HEK293 (cell line): ENCODE results near the gene TSEN54.

Experiments used
- CTCF ChIA-PET: fragments of 350-600 bp; formaldehyde crosslinking; extraction: SDS; loops from one replicate; lab custom pipeline; 2021; ENCODE audit warnings: antibody characterized with exemption; lab: Yijun Ruan, JAX
- POLR2A ChIA-PET: fragments of 300-600 bp; formaldehyde crosslinking; extraction: SDS; loops from one replicate; lab custom pipeline; 2020; ENCODE audit warnings: antibody characterized with exemption, inconsistent platforms; lab: Yijun Ruan, JAX
- H3K27ac ChIP-seq: fragments of 200-500 bp; sonication (Bioruptor generic); 2 replicates; pipeline ENCODE4 v1.5.1; 2014; ENCODE audit warnings: low read depth, low read length, control low read depth, inconsistent platforms; ENCODE audit errors: extremely low read depth
- H3K36me3 ChIP-seq, 2 experiments: fragments of 200-500 bp in 1 of 2; sonication (Bioruptor generic) in 1 of 2; 1 replicate in 1 of 2; 2 replicates in 1 of 2; pipeline ENCODE4 v1.5.1; 2014 to 2017; ENCODE audit warnings: inconsistent platforms in 2 of 2, low read length in 2 of 2; ENCODE audit not compliant: control insufficient read depth in 2 of 2, insufficient read depth in 1 of 2
- H3K4me1 ChIP-seq: fragments of 200-500 bp; sonication (Bioruptor generic); 2 replicates; pipeline ENCODE4 v1.5.1; 2014; ENCODE audit warnings: mild to moderate bottlenecking, low read length, inconsistent platforms; ENCODE audit not compliant: control insufficient read depth, insufficient read depth
- H3K4me3 ChIP-seq: 2 replicates; pipeline ENCODE4 v1.5.1; 2011; ENCODE audit warnings: low read depth, mild to moderate bottlenecking, control low read depth, low read length, moderate library complexity
- H3K9me3 ChIP-seq: fragments of 200-500 bp; sonication (Bioruptor generic); 2 replicates; pipeline ENCODE4 v1.5.1; 2014; ENCODE audit warnings: low read depth, low read length, inconsistent platforms; ENCODE audit not compliant: control insufficient read depth, insufficient read depth
- BCL11B ChIP-seq: fragments of 450-650 bp; formaldehyde crosslinking; IDR thresholded peaks from 2 replicates; pipeline ENCODE4 v1.5.1; 2016; ENCODE audit warnings: low read depth, missing biosample characterization, missing genetic modification characterization
- FEZF1 ChIP-seq: fragments of 450-650 bp; formaldehyde crosslinking; IDR thresholded peaks from 2 replicates; pipeline ENCODE4 v1.5.1; 2016; ENCODE audit warnings: missing biosample characterization, missing genetic modification characterization
- GLIS2 ChIP-seq: fragments of 450-650 bp; formaldehyde crosslinking; IDR thresholded peaks from 2 replicates; pipeline ENCODE4 v1.5.1; 2016; ENCODE audit warnings: missing biosample characterization, missing genetic modification characterization
- IKZF3 ChIP-seq: fragments of 450-650 bp; IDR thresholded peaks from 2 replicates; pipeline ENCODE4 v1.5.0; 2018; ENCODE audit warnings: missing biosample characterization, mild to moderate bottlenecking, missing genetic modification characterization, moderate library complexity
- SP3 ChIP-seq: fragments of 450-650 bp; formaldehyde crosslinking; IDR thresholded peaks from 2 replicates; pipeline ENCODE4 v1.5.1; 2016; ENCODE audit warnings: missing biosample characterization, missing genetic modification characterization
- WT1 ChIP-seq: fragments of 450-650 bp; formaldehyde crosslinking; IDR thresholded peaks from 2 replicates; pipeline ENCODE4 v1.5.1; 2016; ENCODE audit warnings: missing biosample characterization, missing genetic modification characterization
- YY1 ChIP-seq: fragments of 450-650 bp; formaldehyde crosslinking; IDR thresholded peaks from 2 replicates; pipeline ENCODE4 v1.5.1; 2018; ENCODE audit warnings: missing biosample characterization, missing genetic modification characterization
- ZBTB7A ChIP-seq: fragments of 450-650 bp; formaldehyde crosslinking; IDR thresholded peaks from 2 replicates; pipeline ENCODE4 v1.5.1; 2016; ENCODE audit warnings: low read depth, missing biosample characterization, missing genetic modification characterization
- ZEB2 ChIP-seq: fragments of 450-650 bp; formaldehyde crosslinking; IDR thresholded peaks from 2 replicates; pipeline ENCODE4 v1.5.1; 2016; ENCODE audit warnings: missing biosample characterization, missing genetic modification characterization
- ZIC2 ChIP-seq: fragments of 450-650 bp; formaldehyde crosslinking; IDR thresholded peaks from 2 replicates; pipeline ENCODE4 v1.5.1; 2016; ENCODE audit warnings: missing biosample characterization, missing genetic modification characterization
- ZNF133 ChIP-seq: fragments of 450-650 bp; formaldehyde crosslinking; IDR thresholded peaks from 2 replicates; pipeline ENCODE4 v1.5.1; 2016; ENCODE audit warnings: missing biosample characterization, missing genetic modification characterization
- ZNF248 ChIP-seq: fragments of 450-650 bp; formaldehyde crosslinking; IDR thresholded peaks from 2 replicates; pipeline ENCODE4 v1.5.1; 2017; ENCODE audit warnings: missing biosample characterization, missing genetic modification characterization
- ZNF266 ChIP-seq: fragments of 450-650 bp; formaldehyde crosslinking; IDR thresholded peaks from 2 replicates; pipeline ENCODE4 v1.5.1; 2016; ENCODE audit warnings: missing biosample characterization, missing genetic modification characterization, low read depth
- ZNF416 ChIP-seq: fragments of 450-650 bp; formaldehyde crosslinking; IDR thresholded peaks from 2 replicates; pipeline ENCODE4 v1.5.1; 2016; ENCODE audit warnings: missing biosample characterization, missing genetic modification characterization
- ZNF433 ChIP-seq: fragments of 450-650 bp; formaldehyde crosslinking; IDR thresholded peaks from 2 replicates; pipeline ENCODE4 v1.5.1; 2016; ENCODE audit warnings: missing biosample characterization, missing genetic modification characterization, low read depth
- ZNF514 ChIP-seq: fragments of 450-650 bp; formaldehyde crosslinking; IDR thresholded peaks from 2 replicates; pipeline ENCODE4 v1.5.1; 2016; ENCODE audit warnings: missing biosample characterization, missing genetic modification characterization
- ZNF561 ChIP-seq: fragments of 450-650 bp; IDR thresholded peaks from 2 replicates; pipeline ENCODE4 v1.5.1; 2018; ENCODE audit warnings: missing biosample characterization, missing genetic modification characterization, borderline replicate concordance
- ZNF660 ChIP-seq: fragments of 450-650 bp; IDR thresholded peaks from 2 replicates; pipeline ENCODE4 v1.5.1; 2018; ENCODE audit warnings: missing biosample characterization, mild to moderate bottlenecking, missing genetic modification characterization
- TF ChIP-seq, protein P1 (sequence below): fragments of 450-650 bp; formaldehyde crosslinking; IDR thresholded peaks from 2 replicates; pipeline ENCODE4 v1.5.1; 2016; ENCODE audit warnings: missing biosample characterization, missing genetic modification characterization
- TF ChIP-seq, protein P2 (sequence below): fragments of 450-650 bp; formaldehyde crosslinking; IDR thresholded peaks from 2 replicates; pipeline ENCODE4 v1.5.1; 2016; ENCODE audit warnings: missing biosample characterization, missing genetic modification characterization
- TF ChIP-seq, protein P3 (sequence below): fragments of 450-650 bp; formaldehyde crosslinking; IDR thresholded peaks from 2 replicates; pipeline ENCODE4; 2016; ENCODE audit warnings: missing biosample characterization, missing genetic modification characterization
- TF ChIP-seq, protein P4 (sequence below): fragments of 450-650 bp; formaldehyde crosslinking; IDR thresholded peaks from 2 replicates; pipeline ENCODE4 v1.5.1; 2016; ENCODE audit warnings: missing biosample characterization, missing genetic modification characterization
- TF ChIP-seq, protein P5 (sequence below): fragments of 450-650 bp; formaldehyde crosslinking; IDR thresholded peaks from 2 replicates; pipeline ENCODE4 v1.5.1; 2016; ENCODE audit warnings: missing biosample characterization, missing genetic modification characterization

TSEN54 gene

DNA sequence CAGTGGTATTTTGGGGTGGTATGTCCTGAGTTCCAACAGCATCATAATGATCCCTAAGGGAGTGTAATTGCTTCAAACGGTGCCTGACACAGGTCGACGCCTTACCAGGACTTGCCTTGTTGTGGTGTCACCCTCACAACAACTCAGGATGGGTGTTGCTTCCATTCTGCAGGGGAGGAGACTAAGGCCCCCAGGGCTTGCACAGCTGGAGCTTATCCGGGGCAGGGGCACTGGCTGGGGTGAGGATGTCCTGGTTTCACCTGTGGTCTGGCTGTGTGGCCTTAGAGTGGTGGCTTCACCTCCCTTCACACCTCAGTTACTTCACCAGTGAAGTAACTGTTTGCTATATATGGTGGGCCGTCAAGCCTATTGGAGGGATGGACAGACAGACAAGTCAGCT, 32.5 kb downstream of the TSEN54 start:
- no peak for TF ChIP-seq ZNF660 (tag by site-specific recombination)
- TF ChIP-seq IKZF3 (tag by site-specific recombination), result no peak
- TF ChIP-seq WT1 (tag by site-specific recombination), result no peak
- TF ChIP-seq, protein P1, sequence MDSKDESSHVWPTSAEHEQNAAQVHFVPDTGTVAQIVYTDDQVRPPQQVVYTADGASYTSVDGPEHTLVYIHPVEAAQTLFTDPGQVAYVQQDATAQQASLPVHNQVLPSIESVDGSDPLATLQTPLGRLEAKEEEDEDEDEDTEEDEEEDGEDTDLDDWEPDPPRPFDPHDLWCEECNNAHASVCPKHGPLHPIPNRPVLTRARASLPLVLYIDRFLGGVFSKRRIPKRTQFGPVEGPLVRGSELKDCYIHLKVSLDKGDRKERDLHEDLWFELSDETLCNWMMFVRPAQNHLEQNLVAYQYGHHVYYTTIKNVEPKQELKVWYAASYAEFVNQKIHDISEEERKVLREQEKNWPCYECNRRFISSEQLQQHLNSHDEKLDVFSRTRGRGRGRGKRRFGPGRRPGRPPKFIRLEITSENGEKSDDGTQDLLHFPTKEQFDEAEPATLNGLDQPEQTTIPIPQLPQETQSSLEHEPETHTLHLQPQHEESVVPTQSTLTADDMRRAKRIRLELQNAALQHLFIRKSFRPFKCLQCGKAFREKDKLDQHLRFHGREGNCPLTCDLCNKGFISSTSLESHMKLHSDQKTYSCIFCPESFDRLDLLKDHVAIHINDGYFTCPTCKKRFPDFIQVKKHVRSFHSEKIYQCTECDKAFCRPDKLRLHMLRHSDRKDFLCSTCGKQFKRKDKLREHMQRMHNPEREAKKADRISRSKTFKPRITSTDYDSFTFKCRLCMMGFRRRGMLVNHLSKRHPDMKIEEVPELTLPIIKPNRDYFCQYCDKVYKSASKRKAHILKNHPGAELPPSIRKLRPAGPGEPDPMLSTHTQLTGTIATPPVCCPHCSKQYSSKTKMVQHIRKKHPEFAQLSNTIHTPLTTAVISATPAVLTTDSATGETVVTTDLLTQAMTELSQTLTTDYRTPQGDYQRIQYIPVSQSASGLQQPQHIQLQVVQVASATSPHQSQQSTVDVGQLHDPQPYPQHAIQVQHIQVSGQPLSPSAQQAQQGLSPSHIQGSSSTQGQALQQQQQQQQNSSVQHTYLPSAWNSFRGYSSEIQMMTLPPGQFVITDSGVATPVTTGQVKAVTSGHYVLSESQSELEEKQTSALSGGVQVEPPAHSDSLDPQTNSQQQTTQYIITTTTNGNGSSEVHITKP (tag by site-specific recombination), result no peak
- TF ChIP-seq, all 188 proteins: peak for 0
- Histone ChIP-seq H3K4me1 (peaks cover 10% of the 10 kb centered on the region; the same call in 1 of the 2 replicates), H3K36me3 (no peaks in the 10 kb centered on the region), H3K9me3 (no peaks in the 10 kb centered on the region), H3K27ac (peak overlapping the region; percentile 34; the same call in 1 of the 2 replicates), H3K4me3 (no peak overlapping the region)
- ChIA-PET POLR2A (interaction anchor here (0.7 to 1.0 kb wide), 7 partner anchors 9 to 186 kb away, joined by 3 to 9 read pairs (median 5); partner anchors contain the start of genes LLGL2 and TSEN54), CTCF (interaction anchor here (1.1 to 1.3 kb wide), 3 partner anchors 9 to 84 kb away, joined by 3 to 8 read pairs (median 3); partner anchors contain the start of genes LLGL2 and SMIM5)

DNA sequence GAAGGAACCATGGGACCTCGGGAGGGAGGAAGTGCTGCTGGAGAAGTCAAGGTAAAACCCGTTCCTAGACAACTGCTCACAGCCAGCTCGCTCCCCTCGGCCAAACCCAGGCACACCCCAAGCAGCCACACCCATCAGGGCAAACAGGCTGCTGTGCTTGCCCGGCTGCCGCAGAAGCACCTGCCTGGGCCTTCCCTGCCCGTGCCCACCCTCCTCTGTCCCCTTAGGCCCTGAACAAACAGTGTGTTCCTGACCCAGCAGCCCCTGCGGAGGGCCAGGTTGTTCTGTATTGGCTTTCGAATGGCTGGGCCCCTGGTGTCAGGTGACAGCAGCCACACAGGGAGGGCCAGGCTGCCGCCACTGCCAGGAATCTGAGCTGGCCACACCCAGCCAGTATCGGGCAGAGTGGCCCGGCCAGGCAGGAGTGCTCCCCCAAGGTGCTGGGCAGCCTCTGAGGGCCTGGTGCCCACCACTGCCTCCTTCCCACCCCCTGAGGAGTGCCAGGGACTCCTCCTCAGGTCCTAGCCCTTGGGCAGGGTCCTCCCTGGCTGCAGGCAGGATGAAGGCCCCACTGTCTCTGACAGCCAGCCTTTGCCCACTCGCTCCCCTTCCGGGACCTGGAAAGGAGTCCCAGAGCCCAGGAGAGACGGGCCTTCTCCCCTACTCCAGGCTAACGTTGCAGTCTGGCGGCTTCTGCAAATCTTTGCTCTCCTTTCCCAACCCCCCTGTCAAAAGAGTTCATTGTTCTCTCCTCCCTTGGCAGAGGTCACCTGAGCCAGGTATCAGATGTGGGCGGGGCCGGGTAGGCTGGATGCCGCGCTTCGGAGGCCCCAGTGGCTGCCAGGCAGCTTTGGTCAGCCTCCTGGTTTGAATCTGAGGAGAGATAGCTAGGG, 33.2 kb downstream of the TSEN54 start:
- ChIA-PET CTCF (interaction anchor here (0.6 to 1.2 kb wide), 3 partner anchors 10 to 39 kb away, joined by 3 to 4 read pairs (median 3); partner anchors contain the start of gene LLGL2), POLR2A (interaction anchor here (0.6 to 1.2 kb wide), 10 partner anchors 9 to 260 kb away, joined by 3 to 9 read pairs (median 4); partner anchors contain the start of genes LLGL2, SLC25A19 and TSEN54)
- Histone ChIP-seq H3K36me3 (no peaks in the 10 kb centered on the region), H3K27ac (peak overlapping the region; percentile 34; the same call in 1 of the 2 replicates), H3K4me3 (no peak overlapping the region; the same call in 1 of the 2 replicates), H3K9me3 (no peaks in the 10 kb centered on the region), H3K4me1 (peaks cover 10% of the 10 kb centered on the region; the same call in 1 of the 2 replicates)
- TF ChIP-seq ZNF133 (tag by site-specific recombination) (no peak), BCL11B (tag by site-specific recombination) (no peak), ZNF561 (peak; percentile 72; the same call in 1 of the 2 replicates), ZNF433 (tag by site-specific recombination) (no peak), ZBTB7A (tag by site-specific recombination) (no peak), ZNF416 (no peak), YY1 (tag by site-specific recombination) (no peak), ZNF266 (tag by site-specific recombination) (no peak), FEZF1 (no peak), GLIS2 (peak; percentile 81), ZIC2 (tag by site-specific recombination) (0 out of 2 replicates have a peak, but pooled peaks have one; percentile 46), ZNF514 (tag by site-specific recombination) (no peak), ZNF248 (no peak), SP3 (tag by site-specific recombination) (0 out of 2 replicates have a peak, but pooled peaks have one; percentile 15), ZEB2 (tag by site-specific recombination) (no peak)
- TF ChIP-seq, protein P2, sequence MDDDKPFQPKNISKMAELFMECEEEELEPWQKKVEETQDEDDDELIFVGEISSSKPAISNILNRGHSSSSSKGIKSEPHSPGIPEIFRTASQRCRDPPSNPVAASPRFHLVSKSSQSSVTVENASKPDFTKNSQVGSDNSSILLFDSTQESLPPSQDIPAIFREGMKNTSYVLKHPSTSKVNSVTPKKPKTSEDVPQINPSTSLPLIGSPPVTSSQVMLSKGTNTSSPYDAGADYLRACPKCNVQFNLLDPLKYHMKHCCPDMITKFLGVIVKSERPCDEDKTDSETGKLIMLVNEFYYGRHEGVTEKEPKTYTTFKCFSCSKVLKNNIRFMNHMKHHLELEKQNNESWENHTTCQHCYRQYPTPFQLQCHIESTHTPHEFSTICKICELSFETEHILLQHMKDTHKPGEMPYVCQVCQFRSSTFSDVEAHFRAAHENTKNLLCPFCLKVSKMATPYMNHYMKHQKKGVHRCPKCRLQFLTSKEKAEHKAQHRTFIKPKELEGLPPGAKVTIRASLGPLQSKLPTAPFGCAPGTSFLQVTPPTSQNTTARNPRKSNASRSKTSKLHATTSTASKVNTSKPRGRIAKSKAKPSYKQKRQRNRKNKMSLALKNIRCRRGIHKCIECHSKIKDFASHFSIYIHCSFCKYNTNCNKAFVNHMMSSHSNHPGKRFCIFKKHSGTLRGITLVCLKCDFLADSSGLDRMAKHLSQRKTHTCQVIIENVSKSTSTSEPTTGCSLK (tag by site-specific recombination), result no peak
- TF ChIP-seq, protein P3, sequence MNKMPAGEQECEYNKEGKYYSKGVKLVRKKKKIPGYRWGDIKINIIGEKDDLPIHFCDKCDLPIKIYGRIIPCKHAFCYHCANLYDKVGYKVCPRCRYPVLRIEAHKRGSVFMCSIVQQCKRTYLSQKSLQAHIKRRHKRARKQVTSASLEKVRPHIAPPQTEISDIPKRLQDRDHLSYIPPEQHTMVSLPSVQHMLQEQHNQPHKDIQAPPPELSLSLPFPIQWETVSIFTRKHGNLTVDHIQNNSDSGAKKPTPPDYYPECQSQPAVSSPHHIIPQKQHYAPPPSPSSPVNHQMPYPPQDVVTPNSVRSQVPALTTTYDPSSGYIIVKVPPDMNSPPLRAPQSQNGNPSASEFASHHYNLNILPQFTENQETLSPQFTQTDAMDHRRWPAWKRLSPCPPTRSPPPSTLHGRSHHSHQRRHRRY (tag by site-specific recombination), result no peak
- TF ChIP-seq, protein P4, sequence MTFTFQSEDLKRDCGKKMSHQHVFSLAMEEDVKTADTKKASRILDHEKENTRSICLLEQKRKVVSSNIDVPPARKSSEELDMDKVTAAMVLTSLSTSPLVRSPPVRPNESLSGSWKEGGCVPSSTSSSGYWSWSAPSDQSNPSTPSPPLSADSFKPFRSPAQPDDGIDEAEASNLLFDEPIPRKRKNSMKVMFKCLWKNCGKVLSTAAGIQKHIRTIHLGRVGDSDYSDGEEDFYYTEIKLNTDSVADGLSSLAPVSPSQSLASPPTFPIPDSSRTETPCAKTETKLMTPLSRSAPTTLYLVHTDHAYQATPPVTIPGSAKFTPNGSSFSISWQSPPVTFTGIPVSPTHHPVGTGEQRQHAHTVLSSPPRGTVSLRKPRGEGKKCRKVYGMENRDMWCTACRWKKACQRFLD (tag by site-specific recombination), result no peak
- TF ChIP-seq, protein P5, sequence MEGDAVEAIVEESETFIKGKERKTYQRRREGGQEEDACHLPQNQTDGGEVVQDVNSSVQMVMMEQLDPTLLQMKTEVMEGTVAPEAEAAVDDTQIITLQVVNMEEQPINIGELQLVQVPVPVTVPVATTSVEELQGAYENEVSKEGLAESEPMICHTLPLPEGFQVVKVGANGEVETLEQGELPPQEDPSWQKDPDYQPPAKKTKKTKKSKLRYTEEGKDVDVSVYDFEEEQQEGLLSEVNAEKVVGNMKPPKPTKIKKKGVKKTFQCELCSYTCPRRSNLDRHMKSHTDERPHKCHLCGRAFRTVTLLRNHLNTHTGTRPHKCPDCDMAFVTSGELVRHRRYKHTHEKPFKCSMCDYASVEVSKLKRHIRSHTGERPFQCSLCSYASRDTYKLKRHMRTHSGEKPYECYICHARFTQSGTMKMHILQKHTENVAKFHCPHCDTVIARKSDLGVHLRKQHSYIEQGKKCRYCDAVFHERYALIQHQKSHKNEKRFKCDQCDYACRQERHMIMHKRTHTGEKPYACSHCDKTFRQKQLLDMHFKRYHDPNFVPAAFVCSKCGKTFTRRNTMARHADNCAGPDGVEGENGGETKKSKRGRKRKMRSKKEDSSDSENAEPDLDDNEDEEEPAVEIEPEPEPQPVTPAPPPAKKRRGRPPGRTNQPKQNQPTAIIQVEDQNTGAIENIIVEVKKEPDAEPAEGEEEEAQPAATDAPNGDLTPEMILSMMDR (tag by site-specific recombination), result no peak
